Amygdala (tissue), 56 donors: ENCODE measurements around the gene LRRN1.
A peak's percentile ranks its signal among the peaks of the same experiment; 100 is the strongest.

Source experiments
- DNase-seq, 56 donors: peaks; one replicate each; lab custom pipeline; 2025; lab: John Stamatoyannopoulos, UW

The LRRN1 gene

GRCh38 chr3:3799173-3800079 lies at the start of gene LRRN1:
Gene LRRN1 (plus strand): TSS chr3:3799431. CDS start chr3:3844642, 45,211 bp downstream.
- DNase-seq, result peak in 54 of 56 donors; percentile 13 to 90 (median 74)

GRCh38 chr3:3753416-3753815 lies 45.8 kb upstream of the LRRN1 start:
- no peak for DNase-seq

GRCh38 chr3:3765661-3766060 lies 33.6 kb upstream of the LRRN1 start:
- no peak for DNase-seq

GRCh38 chr3:3766140-3766539 lies 33.1 kb upstream of the LRRN1 start:
- no peak for DNase-seq

- DNase-seq, result no peak
Measured at GRCh38 chr3:3771094-3771493, 28.1 kb upstream of the LRRN1 start.

- DNase-seq, result no peak
Measured at GRCh38 chr3:3771567-3771966, 27.7 kb upstream of the LRRN1 start.

- DNase-seq, result no peak
Measured at GRCh38 chr3:3772338-3772737, 26.9 kb upstream of the LRRN1 start.

- peak in 14 of 56 donors; percentile 0 to 62 (median 7) for DNase-seq
Measured at GRCh38 chr3:3772920-3773319, 26.3 kb upstream of the LRRN1 start.

GRCh38 chr3:3776607-3777006 lies 22.6 kb upstream of the LRRN1 start:
- DNase-seq, result no peak

GRCh38 chr3:3778216-3778615 lies 21.0 kb upstream of the LRRN1 start:
- DNase-seq, result no peak

- no peak for DNase-seq
Measured at GRCh38 chr3:3778641-3779270, 20.5 kb upstream of the LRRN1 start.

GRCh38 chr3:3782457-3782856 lies 16.8 kb upstream of the LRRN1 start:
- no peak for DNase-seq

- DNase-seq, result no peak
Measured at GRCh38 chr3:3783210-3783609, 16.0 kb upstream of the LRRN1 start.

GRCh38 chr3:3783696-3784095 lies 15.5 kb upstream of the LRRN1 start:
- no peak for DNase-seq

GRCh38 chr3:3792391-3792790 lies 6.8 kb upstream of the LRRN1 start:
- no peak for DNase-seq

GRCh38 chr3:3798631-3799113 lies 559 bp upstream of the LRRN1 start:
- peak in 18 of 56 donors; percentile 20 to 72 (median 50) for DNase-seq

- peak in 15 of 56 donors; percentile 4 to 46 (median 16) for DNase-seq
Measured at GRCh38 chr3:3800080-3800455, 837 bp downstream of the LRRN1 start.

GRCh38 chr3:3800685-3801493 lies 1.7 kb downstream of the LRRN1 start:
- peak in 26 of 56 donors; percentile 3 to 41 (median 14) for DNase-seq

GRCh38 chr3:3801494-3801841 lies 2.2 kb downstream of the LRRN1 start:
- DNase-seq, result no peak

- DNase-seq, result no peak
Measured at GRCh38 chr3:3802046-3802445, 2.8 kb downstream of the LRRN1 start.

- no peak for DNase-seq
Measured at GRCh38 chr3:3804560-3804959, 5.3 kb downstream of the LRRN1 start.
